HepG2 (cell line): ENCODE measurements around the gene COMMD10. TPM values are rescaled to one million over a fixed set of nuclear protein-coding genes. Genes with fewer than 3 reads are reported as not detected.

Experiments
- CC2D1A ChIP-seq: sonication (generic); formaldehyde crosslinking; IDR thresholded peaks from 2 replicates; pipeline ENCODE4 v1.8.1; 2023; ENCODE audit warnings: mild to moderate bottlenecking, missing genetic modification reagents
- CHD2 ChIP-seq: IDR thresholded peaks from 2 replicates; pipeline ENCODE4 v1.6.1; 2011; ENCODE audit warnings: low read depth, low read length, improper control_type of control experiment
- ETV5 ChIP-seq: IDR thresholded peaks from 2 replicates; pipeline ENCODE4 v1.6.1; 2018; ENCODE audit warnings: missing biosample characterization, missing genetic modification reagents, inconsistent platforms, borderline replicate concordance
- FOXP1 ChIP-seq, 2 experiments: fragments of 450-650 bp in 1 of 2; IDR thresholded peaks; 2 replicates each; pipeline ENCODE4 v1.6.1; 2017 to 2018; ENCODE audit warnings: antibody characterized with exemption in 1 of 2
- GATA4 ChIP-seq: sonication (generic); IDR thresholded peaks from 2 replicates; pipeline ENCODE4 v1.6.1; 2016; ENCODE audit warnings: antibody characterized with exemption, low read depth, borderline replicate concordance
- HNRNPH1 ChIP-seq: fragments of 200-400 bp; formaldehyde crosslinking; optimal IDR thresholded peaks from 2 replicates; pipeline ENCODE3; 2017; ENCODE audit warnings: mild to moderate bottlenecking, low read depth, low read length
- HNRNPL ChIP-seq: fragments of 200-400 bp; formaldehyde crosslinking; IDR thresholded peaks from 2 replicates; pipeline ENCODE4 v1.6.1; 2017; ENCODE audit warnings: mild to moderate bottlenecking, low read depth, low read length
- KAT7 ChIP-seq: IDR thresholded peaks from 2 replicates; pipeline ENCODE4 v1.6.1; 2018; ENCODE audit warnings: borderline replicate concordance, missing compliant biosample characterization
- KLF12 ChIP-seq: sonication (generic); formaldehyde crosslinking; IDR thresholded peaks from 2 replicates; pipeline ENCODE4 v1.4.0; 2020; ENCODE audit warnings: missing genetic modification reagents, borderline replicate concordance
- KLF13 ChIP-seq: sonication (generic); formaldehyde crosslinking; IDR thresholded peaks from 2 replicates; pipeline ENCODE4 v1.4.0; 2020; ENCODE audit warnings: mild to moderate bottlenecking, missing genetic modification reagents
- MAF1 ChIP-seq: sonication (generic); formaldehyde crosslinking; IDR thresholded peaks from 2 replicates; pipeline ENCODE4 v1.5.0; 2020; ENCODE audit warnings: missing genetic modification reagents, borderline replicate concordance
- POLR2AphosphoS5 ChIP-seq: IDR thresholded peaks from 2 replicates; pipeline ENCODE4 v1.6.1; 2012; ENCODE audit warnings: low read depth, low read length
- SOX13 ChIP-seq, 3 experiments: fragments of 450-650 bp in 1 of 3; sonication (generic) in 1 of 3; formaldehyde crosslinking in 1 of 3; IDR thresholded peaks in 2 of 3; conservative IDR thresholded peaks in 1 of 3; 2 replicates each; pipeline versions ENCODE4 v1.5.0 to v1.6.1; 2016 to 2020; ENCODE audit warnings: antibody characterized with exemption in 1 of 3, mild to moderate bottlenecking in 1 of 3, missing compliant biosample characterization in 1 of 3, missing genetic modification reagents in 1 of 3, moderate library complexity in 1 of 3
- TAF1 ChIP-seq: sonication (generic); formaldehyde crosslinking; IDR thresholded peaks from 2 replicates; pipeline ENCODE4 v1.4.0; 2020; ENCODE audit warnings: missing genetic modification reagents
- TMF1 ChIP-seq: sonication (generic); formaldehyde crosslinking; IDR thresholded peaks from 2 replicates; pipeline ENCODE4 v1.8.1; 2022; ENCODE audit warnings: low read depth, missing genetic modification reagents
- ZBTB7A ChIP-seq: sonication (generic); formaldehyde crosslinking; IDR thresholded peaks from 2 replicates; pipeline ENCODE4 v1.8.0; 2022; ENCODE audit warnings: mild to moderate bottlenecking, missing genetic modification reagents
- ZNF136 ChIP-seq: sonication (generic); formaldehyde crosslinking; IDR thresholded peaks from 2 replicates; pipeline ENCODE4 v1.8.1; 2022; ENCODE audit warnings: low read depth, mild to moderate bottlenecking, moderate library complexity, missing genetic modification reagents
- ZNF33B ChIP-seq: sonication (generic); formaldehyde crosslinking; IDR thresholded peaks from 2 replicates; pipeline ENCODE4 v1.5.1; 2020; ENCODE audit warnings: mild to moderate bottlenecking, missing genetic modification reagents
- ZNF550 ChIP-seq: sonication (generic); formaldehyde crosslinking; IDR thresholded peaks from 2 replicates; pipeline ENCODE4 v1.4.0; 2020; ENCODE audit warnings: mild to moderate bottlenecking, missing genetic modification reagents, borderline replicate concordance
- ZNF557 ChIP-seq: sonication (generic); formaldehyde crosslinking; IDR thresholded peaks from 2 replicates; pipeline ENCODE4 v1.4.0; 2020; ENCODE audit warnings: missing genetic modification reagents
- ZNF570 ChIP-seq: sonication (generic); formaldehyde crosslinking; IDR thresholded peaks from 2 replicates; pipeline ENCODE4 v1.4.0; 2020; ENCODE audit warnings: mild to moderate bottlenecking, missing genetic modification reagents, borderline replicate concordance
- ZNF589 ChIP-seq: sonication (generic); formaldehyde crosslinking; conservative IDR thresholded peaks from 2 replicates; pipeline ENCODE4 v1.8.0; 2022; ENCODE audit warnings: mild to moderate bottlenecking, moderate library complexity, missing genetic modification reagents
- ZNF614 ChIP-seq: IDR thresholded peaks from 2 replicates; pipeline ENCODE4 v1.6.1; 2018; ENCODE audit warnings: missing biosample characterization, missing genetic modification reagents, inconsistent platforms, borderline replicate concordance
- ZNF737 ChIP-seq: sonication (generic); formaldehyde crosslinking; IDR thresholded peaks from 2 replicates; pipeline ENCODE4 v1.5.0; 2020; ENCODE audit warnings: missing genetic modification reagents, mild to moderate bottlenecking, borderline replicate concordance
- polyA plus RNA-seq, 8 experiments: library from polyadenylated mRNA; depleted of rRNA in 3 of 8; stranded (reverse) in 7 of 8; unstranded in 1 of 8; fragments of >200 nt; fragmentation: Illumina TruSeq in 4 of 8; extraction: Trizol in 4 of 8; gene quantifications; 2 replicates each; pipeline versions ENCODE4 v1.2.1 to v1.2.3, GENCODE V29; 2011 to 2016; ENCODE audit warnings: low read depth in 4 of 8, missing spikeins in 1 of 8, mixed read lengths in 1 of 8; ENCODE audit not compliant: insufficient read depth in 1 of 8
- total RNA-seq, 5 experiments: library from RNA; depleted of rRNA; stranded (reverse); fragments of >200 nt; fragmentation: Illumina TruSeq; extraction: Trizol; gene quantifications; 2 replicates each; pipeline ENCODE4 v1.2.3, GENCODE V29; 2016; ENCODE audit warnings: low read depth in 1 of 5
- TF ChIP-seq, protein P1 (sequence below): sonication (generic); formaldehyde crosslinking; IDR thresholded peaks from 2 replicates; pipeline ENCODE4 v1.8.1; 2023; ENCODE audit warnings: mild to moderate bottlenecking, missing genetic modification reagents
- TF ChIP-seq, protein P2 (sequence below): sonication (generic); formaldehyde crosslinking; IDR thresholded peaks from 2 replicates; pipeline ENCODE4 v1.8.1; 2023; ENCODE audit warnings: mild to moderate bottlenecking, missing genetic modification reagents, borderline replicate concordance
- TF ChIP-seq, protein P3 (sequence below): sonication (generic); formaldehyde crosslinking; IDR thresholded peaks from 2 replicates; pipeline ENCODE4 v1.5.1; 2020; ENCODE audit warnings: mild to moderate bottlenecking, missing genetic modification reagents, borderline replicate concordance

The COMMD10 gene
- total and polyA plus RNA-seq, 2 of the 13 experiments (the other 11 are each of a cell fraction or from before 2014, with no cell fraction given): 16.9 to 39.3 TPM

DNA sequence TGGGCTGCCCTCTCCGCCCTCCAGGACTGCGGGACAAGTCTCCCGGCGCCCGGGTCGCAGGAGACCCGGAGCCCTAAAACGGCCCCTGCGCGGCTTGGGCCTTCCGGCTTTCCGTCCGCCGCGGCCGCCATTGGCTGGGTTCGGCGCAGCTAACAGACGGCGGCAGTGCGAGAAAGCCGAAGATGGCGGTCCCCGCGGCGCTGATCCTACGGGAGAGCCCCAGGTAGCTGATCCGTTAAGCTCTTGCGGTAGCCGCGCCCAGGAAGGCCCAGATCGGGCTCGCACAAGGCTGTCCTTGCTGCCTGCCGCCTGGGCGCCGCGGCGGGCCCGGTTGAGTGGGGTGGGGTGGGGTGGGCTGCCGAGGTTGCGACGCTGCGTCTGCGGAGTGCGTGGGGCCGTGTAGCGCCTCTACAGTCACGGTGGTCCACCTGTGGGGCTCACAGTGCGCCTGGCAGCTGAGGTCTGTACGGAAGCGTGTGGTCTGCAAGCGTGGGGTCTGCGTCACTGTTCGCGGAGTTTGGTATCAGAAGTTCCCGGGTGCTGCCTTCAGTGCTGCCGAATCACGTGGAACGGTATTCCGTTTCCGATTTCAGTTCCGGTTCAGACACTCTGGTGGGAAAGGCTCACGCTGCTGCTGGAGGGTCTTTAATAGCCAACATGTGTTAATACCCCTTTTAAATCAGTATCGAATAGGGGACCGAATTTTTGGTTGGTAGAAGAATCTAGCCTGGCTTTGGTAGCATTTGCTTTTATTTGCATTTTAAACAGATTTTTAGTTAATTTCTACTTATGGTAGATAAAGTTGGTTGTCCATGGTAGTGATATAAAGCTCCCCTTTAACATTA is at the start of gene COMMD10 (continued):
- no peak for TF ChIP-seq GATA4
- TF ChIP-seq TMF1 (CRISPR knock-in tag): no peak
- TF ChIP-seq MAF1 (CRISPR knock-in tag): peak; percentile 43; the same call in 1 of the 2 replicates
- no peak for TF ChIP-seq FOXP1 (IDR thresholded peaks at IDR 0.05)
- TF ChIP-seq FOXP1 (CRISPR knock-in tag; IDR thresholded peaks at IDR 0.05): no peak
- peak; percentile 45; the same call in 1 of the 2 replicates for TF ChIP-seq ZBTB7A (CRISPR knock-in tag)
- TF ChIP-seq ZNF136 (CRISPR knock-in tag): no peak
- no peak for TF ChIP-seq CC2D1A (CRISPR knock-in tag)
- TF ChIP-seq KLF12 (CRISPR knock-in tag): no peak
- TF ChIP-seq ZNF737 (CRISPR knock-in tag): peak; percentile 92; the same call in 1 of the 2 replicates
- TF ChIP-seq, protein P1, sequence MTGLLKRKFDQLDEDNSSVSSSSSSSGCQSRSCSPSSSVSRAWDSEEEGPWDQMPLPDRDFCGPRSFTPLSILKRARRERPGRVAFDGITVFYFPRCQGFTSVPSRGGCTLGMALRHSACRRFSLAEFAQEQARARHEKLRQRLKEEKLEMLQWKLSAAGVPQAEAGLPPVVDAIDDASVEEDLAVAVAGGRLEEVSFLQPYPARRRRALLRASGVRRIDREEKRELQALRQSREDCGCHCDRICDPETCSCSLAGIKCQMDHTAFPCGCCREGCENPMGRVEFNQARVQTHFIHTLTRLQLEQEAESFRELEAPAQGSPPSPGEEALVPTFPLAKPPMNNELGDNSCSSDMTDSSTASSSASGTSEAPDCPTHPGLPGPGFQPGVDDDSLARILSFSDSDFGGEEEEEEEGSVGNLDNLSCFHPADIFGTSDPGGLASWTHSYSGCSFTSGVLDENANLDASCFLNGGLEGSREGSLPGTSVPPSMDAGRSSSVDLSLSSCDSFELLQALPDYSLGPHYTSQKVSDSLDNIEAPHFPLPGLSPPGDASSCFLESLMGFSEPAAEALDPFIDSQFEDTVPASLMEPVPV (CRISPR knock-in tag): peak; percentile 83; the same call in 1 of the 2 replicates
- no peak for TF ChIP-seq ZNF570
- no peak for TF ChIP-seq SOX13 (IDR thresholded peaks at IDR 0.05)
- TF ChIP-seq SOX13 (CRISPR knock-in tag; conservative IDR thresholded peaks at IDR 0.05 in 1 of 2, IDR thresholded peaks at IDR 0.05 in 1 of 2): no peak; a peak in 1 of 4 replicates
- peak; percentile 89 for TF ChIP-seq POLR2AphosphoS5
- TF ChIP-seq ETV5: peak; percentile 73
- TF ChIP-seq ZNF589: peak; percentile 65; the same call in 1 of the 2 replicates
- TF ChIP-seq ZNF614 (CRISPR knock-in tag): 0 out of 2 replicates have a peak, but pooled peaks have one; percentile 6
- TF ChIP-seq ZNF550 (CRISPR knock-in tag): 0 out of 2 replicates have a peak, but pooled peaks have one; percentile 44
- TF ChIP-seq TAF1 (CRISPR knock-in tag): peak; percentile 83
- TF ChIP-seq KLF13: 0 out of 2 replicates have a peak, but pooled peaks have one; percentile 34
- 0 out of 2 replicates have a peak, but pooled peaks have one; percentile 30 for TF ChIP-seq HNRNPL
- TF ChIP-seq, protein P2, sequence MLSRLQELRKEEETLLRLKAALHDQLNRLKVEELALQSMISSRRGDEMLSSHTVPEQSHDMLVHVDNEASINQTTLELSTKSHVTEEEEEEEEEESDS (CRISPR knock-in tag): no peak
- no peak for TF ChIP-seq ZNF557 (CRISPR knock-in tag)
- TF ChIP-seq ZNF33B: 0 out of 2 replicates have a peak, but pooled peaks have one; percentile 68
- peak; percentile 80; the same call in 1 of the 2 replicates for TF ChIP-seq KAT7 (CRISPR knock-in tag)
- TF ChIP-seq CHD2: no peak
- TF ChIP-seq, protein P3, sequence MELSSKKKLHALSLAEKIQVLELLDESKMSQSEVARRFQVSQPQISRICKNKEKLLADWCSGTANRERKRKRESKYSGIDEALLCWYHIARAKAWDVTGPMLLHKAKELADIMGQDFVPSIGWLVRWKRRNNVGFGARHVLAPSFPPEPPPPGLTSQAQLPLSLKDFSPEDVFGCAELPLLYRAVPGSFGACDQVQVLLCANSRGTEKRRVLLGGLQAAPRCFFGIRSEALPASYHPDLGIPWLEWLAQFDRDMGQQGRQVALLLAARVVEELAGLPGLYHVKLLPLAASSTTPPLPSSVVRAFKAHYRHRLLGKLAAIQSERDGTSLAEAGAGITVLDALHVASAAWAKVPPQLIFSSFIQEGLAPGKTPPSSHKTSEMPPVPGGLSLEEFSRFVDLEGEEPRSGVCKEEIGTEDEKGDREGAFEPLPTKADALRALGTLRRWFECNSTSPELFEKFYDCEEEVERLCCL (CRISPR knock-in tag): no peak
- no peak for TF ChIP-seq HNRNPH1
